Measurements from ENCODE around the gene RPS16. TPM values are rescaled to one million over a fixed set of nuclear protein-coding genes. Genes with fewer than 3 reads are reported as not detected.

Gene RPS16
- total and polyA plus RNA-seq, 2 of the 13 experiments (the other 11 are each of a cell fraction or from before 2014, with no cell fraction given): 488 to 2,583 TPM

DNA sequence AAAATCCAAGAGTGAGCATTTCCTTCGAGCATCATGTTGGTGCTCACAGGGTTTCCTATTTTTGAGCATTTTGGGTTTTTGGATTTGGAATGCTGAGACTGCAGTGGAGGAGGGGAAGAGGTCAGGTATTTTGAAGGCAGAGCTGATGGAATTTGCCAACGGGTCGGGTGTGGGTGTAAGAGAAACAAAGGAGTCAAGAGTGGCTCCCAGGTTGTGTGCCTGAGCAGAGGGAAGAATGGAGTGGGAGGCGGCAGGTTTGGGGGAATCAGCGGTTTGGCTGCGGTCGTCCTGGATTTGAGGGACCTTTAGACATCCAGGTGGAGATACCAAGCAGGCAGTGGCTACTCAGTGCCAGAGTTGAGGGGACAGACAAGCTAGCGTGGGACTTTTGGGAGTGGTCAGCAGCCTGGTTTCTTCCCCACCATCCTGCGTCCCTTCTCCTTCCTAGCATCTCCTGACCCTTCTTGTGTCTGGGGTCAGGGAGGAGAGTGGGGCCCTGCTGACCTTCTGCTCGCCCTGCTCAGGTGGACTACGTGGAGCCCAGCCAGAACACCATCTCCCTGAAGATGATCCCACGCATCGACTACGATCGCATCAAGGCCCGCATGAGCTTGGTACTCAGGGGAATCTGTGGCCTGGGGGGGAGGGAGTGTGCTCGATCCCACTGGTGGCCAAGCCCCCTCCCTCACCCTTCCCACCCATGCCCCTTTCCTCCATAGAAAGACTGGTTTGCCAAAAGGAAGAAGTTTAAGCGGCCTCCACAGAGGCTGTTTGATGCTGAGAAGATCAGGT is 30.4 kb upstream of the RPS16 start (continued):
- TF ChIP-seq, protein P1, sequence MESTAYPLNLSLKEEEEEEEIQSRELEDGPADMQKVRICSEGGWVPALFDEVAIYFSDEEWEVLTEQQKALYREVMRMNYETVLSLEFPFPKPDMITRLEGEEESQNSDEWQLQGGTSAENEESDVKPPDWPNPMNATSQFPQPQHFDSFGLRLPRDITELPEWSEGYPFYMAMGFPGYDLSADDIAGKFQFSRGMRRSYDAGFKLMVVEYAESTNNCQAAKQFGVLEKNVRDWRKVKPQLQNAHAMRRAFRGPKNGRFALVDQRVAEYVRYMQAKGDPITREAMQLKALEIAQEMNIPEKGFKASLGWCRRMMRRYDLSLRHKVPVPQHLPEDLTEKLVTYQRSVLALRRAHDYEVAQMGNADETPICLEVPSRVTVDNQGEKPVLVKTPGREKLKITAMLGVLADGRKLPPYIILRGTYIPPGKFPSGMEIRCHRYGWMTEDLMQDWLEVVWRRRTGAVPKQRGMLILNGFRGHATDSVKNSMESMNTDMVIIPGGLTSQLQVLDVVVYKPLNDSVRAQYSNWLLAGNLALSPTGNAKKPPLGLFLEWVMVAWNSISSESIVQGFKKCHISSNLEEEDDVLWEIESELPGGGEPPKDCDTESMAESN (CRISPR knock-in tag; conservative IDR thresholded peaks at IDR 0.05): no peak
- no peak for TF ChIP-seq HNRNPUL1 (IDR thresholded peaks at IDR 0.05; ENCODE audit: low read depth, low read length)
- no peak for TF ChIP-seq SALL1 (CRISPR knock-in tag; IDR thresholded peaks at IDR 0.05)
- TF ChIP-seq, protein P2, sequence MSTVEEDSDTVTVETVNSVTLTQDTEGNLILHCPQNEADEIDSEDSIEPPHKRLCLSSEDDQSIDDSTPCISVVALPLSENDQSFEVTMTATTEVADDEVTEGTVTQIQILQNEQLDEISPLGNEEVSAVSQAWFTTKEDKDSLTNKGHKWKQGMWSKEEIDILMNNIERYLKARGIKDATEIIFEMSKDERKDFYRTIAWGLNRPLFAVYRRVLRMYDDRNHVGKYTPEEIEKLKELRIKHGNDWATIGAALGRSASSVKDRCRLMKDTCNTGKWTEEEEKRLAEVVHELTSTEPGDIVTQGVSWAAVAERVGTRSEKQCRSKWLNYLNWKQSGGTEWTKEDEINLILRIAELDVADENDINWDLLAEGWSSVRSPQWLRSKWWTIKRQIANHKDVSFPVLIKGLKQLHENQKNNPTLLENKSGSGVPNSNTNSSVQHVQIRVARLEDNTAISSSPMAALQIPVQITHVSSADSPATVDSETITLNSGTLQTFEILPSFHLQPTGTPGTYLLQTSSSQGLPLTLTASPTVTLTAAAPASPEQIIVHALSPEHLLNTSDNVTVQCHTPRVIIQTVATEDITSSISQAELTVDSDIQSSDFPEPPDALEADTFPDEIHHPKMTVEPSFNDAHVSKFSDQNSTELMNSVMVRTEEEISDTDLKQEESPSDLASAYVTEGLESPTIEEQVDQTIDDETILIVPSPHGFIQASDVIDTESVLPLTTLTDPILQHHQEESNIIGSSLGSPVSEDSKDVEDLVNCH (CRISPR knock-in tag; IDR thresholded peaks at IDR 0.05): no peak
- TF ChIP-seq RELA (CRISPR knock-in tag; IDR thresholded peaks at IDR 0.05): no peak
- no peak for TF ChIP-seq PRMT3 (CRISPR knock-in tag; IDR thresholded peaks at IDR 0.05; ENCODE audit: borderline replicate concordance, low read depth)

DNA sequence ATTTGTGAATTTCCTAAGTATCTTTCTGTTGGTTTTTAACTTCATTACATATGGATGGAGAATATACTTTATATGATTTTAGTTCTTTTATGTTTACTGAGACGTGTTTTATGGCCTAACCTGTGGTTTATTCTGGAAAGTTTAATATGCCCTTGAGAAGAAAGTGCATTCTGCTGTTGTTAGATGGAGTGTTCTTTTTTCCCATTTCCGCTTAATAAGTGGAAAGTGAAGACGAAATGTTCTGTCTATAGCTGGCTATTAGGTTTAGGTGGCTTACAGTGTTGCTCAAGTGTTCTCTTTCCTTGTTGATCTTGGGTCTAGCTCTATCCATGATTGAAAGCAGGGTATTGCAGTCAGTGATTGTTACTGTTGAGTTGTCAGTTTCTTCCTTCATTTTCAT is 27.7 kb upstream of the RPS16 start:
- ChIA-PET CTCF (ENCODE audit: low intra/inter-chr PET ratio, low total read pairs) (no interaction called here), POLR2A (interaction anchor here (1.0 kb wide), 1 partner anchor 17 kb away, joined by 3 read pairs; the partner anchor contains the start of gene TIMM50)
- Histone ChIP-seq H3K27me3 (ENCODE audit: control insufficient read depth in 1 of 2, insufficient read depth in 2 of 2, low read length in 2 of 2) (no peaks in the 10 kb centered on the region), H4K20me1 (ENCODE audit: insufficient read depth, low read length) (no peaks in the 10 kb centered on the region), H3K4me2 (ENCODE audit: low read depth, low read length) (no peak overlapping the region), H3K4me1 (ENCODE audit: insufficient read depth, low read length) (no peaks in the 10 kb centered on the region), H3K36me3 (replicated peaks in 1 of 2; ENCODE audit: control insufficient read depth in 1 of 2, insufficient read depth in 2 of 2, low read length in 2 of 2) (peaks cover 41 to 75% of the 10 kb centered on the region in 2 experiments), H3K27ac (ENCODE audit: extremely low read length, insufficient read depth, low read length) (no peak overlapping the region), H3K9me3 (ENCODE audit: low read length) (no peaks in the 10 kb centered on the region), H2AFZ (ENCODE audit: low read length) (no peak overlapping the region), H3K79me2 (ENCODE audit: insufficient read depth, low read length) (no peaks in the 10 kb centered on the region), H3K9ac (ENCODE audit: insufficient read depth, low read depth, low read length) (no peak overlapping the region), H3K4me3 (replicated peaks in 1 of 3; ENCODE audit: insufficient read depth in 1 of 3, low read depth in 2 of 3, low read length in 3 of 3) (no peak overlapping the region)
- no TSS peak for BruUV-seq (replicated peaks)
- 84% methylated on average over 3 of the region's 3 CpGs for WGBS (ENCODE audit: low lambda C conversion rate)
- ATAC-seq: no peak
- no peak for FAIRE-seq
- in situ Hi-C loops (cut with HindIII; ENCODE audit: extremely low pct_ligation_motif_present, low pct_unique_long_range_greater_than_20kb) (no loop called here), intact Hi-C loops (cut with micrococcal nuclease; ENCODE audit: unreplicated experiment) (no loop called here)
- TF ChIP-seq ZNF619 (CRISPR knock-in tag; IDR thresholded peaks at IDR 0.05): no peak
- TF ChIP-seq, protein P3, sequence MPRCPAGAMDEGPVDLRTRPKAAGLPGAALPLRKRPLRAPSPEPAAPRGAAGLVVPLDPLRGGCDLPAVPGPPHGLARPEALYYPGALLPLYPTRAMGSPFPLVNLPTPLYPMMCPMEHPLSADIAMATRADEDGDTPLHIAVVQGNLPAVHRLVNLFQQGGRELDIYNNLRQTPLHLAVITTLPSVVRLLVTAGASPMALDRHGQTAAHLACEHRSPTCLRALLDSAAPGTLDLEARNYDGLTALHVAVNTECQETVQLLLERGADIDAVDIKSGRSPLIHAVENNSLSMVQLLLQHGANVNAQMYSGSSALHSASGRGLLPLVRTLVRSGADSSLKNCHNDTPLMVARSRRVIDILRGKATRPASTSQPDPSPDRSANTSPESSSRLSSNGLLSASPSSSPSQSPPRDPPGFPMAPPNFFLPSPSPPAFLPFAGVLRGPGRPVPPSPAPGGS (CRISPR knock-in tag; IDR thresholded peaks at IDR 0.05): no peak
- DNase-seq (ENCODE audit: low spot score): no peak

All from HepG2 (cell line).